HepG2 (cell line): ENCODE data around the gene RPS8. TPM values are rescaled to one million over a fixed set of nuclear protein-coding genes. Genes with fewer than 3 reads are reported as not detected.

Experiments
- ADNP ChIP-seq: sonication (generic); formaldehyde crosslinking; IDR thresholded peaks from 2 replicates; pipeline ENCODE4 v1.4.0; 2020; ENCODE audit warnings: missing genetic modification reagents
- GPN1 ChIP-seq: sonication (generic); formaldehyde crosslinking; IDR thresholded peaks from 2 replicates; pipeline ENCODE4 v1.5.1; 2020; ENCODE audit warnings: missing genetic modification reagents, borderline replicate concordance
- HIVEP1 ChIP-seq: sonication (generic); formaldehyde crosslinking; IDR thresholded peaks from 2 replicates; pipeline ENCODE4 v1.4.0; 2020; ENCODE audit warnings: mild to moderate bottlenecking, missing genetic modification reagents
- KLF6 ChIP-seq: IDR thresholded peaks from 2 replicates; pipeline ENCODE4 v1.8.0; 2016; ENCODE audit warnings: missing biosample characterization, missing genetic modification reagents
- MAF1 ChIP-seq: sonication (generic); formaldehyde crosslinking; IDR thresholded peaks from 2 replicates; pipeline ENCODE4 v1.5.0; 2020; ENCODE audit warnings: missing genetic modification reagents, borderline replicate concordance
- MIER2 ChIP-seq: IDR thresholded peaks from 2 replicates; pipeline ENCODE4 v1.6.1; 2016; ENCODE audit warnings: missing biosample characterization, missing genetic modification reagents
- POLR2AphosphoS5 ChIP-seq: IDR thresholded peaks from 2 replicates; pipeline ENCODE4 v1.6.1; 2012; ENCODE audit warnings: low read depth, low read length
- RBM22 ChIP-seq: fragments of 200-400 bp; formaldehyde crosslinking; optimal IDR thresholded peaks from 2 replicates; pipeline ENCODE3; 2017; ENCODE audit warnings: mild to moderate bottlenecking, low read length, moderate library complexity
- SAP130 ChIP-seq: IDR thresholded peaks from 2 replicates; pipeline ENCODE4 v1.6.1; 2016; ENCODE audit warnings: low read depth
- SP2 ChIP-seq: sonication (generic); formaldehyde crosslinking; IDR thresholded peaks from 2 replicates; pipeline ENCODE4 v1.5.1; 2020; ENCODE audit warnings: mild to moderate bottlenecking, missing genetic modification reagents
- ZNF296 ChIP-seq: sonication (generic); formaldehyde crosslinking; conservative IDR thresholded peaks from 2 replicates; pipeline ENCODE4 v1.5.0; 2020; ENCODE audit warnings: mild to moderate bottlenecking, missing genetic modification reagents
- ZNF572 ChIP-seq: sonication (generic); formaldehyde crosslinking; IDR thresholded peaks from 2 replicates; pipeline ENCODE4 v1.5.1; 2020; ENCODE audit warnings: mild to moderate bottlenecking, missing genetic modification reagents
- polyA plus RNA-seq, 8 experiments: library from polyadenylated mRNA; depleted of rRNA in 3 of 8; stranded (reverse) in 7 of 8; unstranded in 1 of 8; fragments of >200 nt; fragmentation: Illumina TruSeq in 4 of 8; extraction: Trizol in 4 of 8; gene quantifications; 2 replicates each; pipeline versions ENCODE4 v1.2.1 to v1.2.3, GENCODE V29; 2011 to 2016; ENCODE audit warnings: low read depth in 4 of 8, missing spikeins in 1 of 8, mixed read lengths in 1 of 8; ENCODE audit not compliant: insufficient read depth in 1 of 8
- total RNA-seq, 5 experiments: library from RNA; depleted of rRNA; stranded (reverse); fragments of >200 nt; fragmentation: Illumina TruSeq; extraction: Trizol; gene quantifications; 2 replicates each; pipeline ENCODE4 v1.2.3, GENCODE V29; 2016; ENCODE audit warnings: low read depth in 1 of 5
- TF ChIP-seq, protein P1 (sequence below), 2 experiments: sonication (generic) in 1 of 2; formaldehyde crosslinking in 1 of 2; IDR thresholded peaks; 2 replicates each; pipeline versions ENCODE4 v1.6.1 to v1.9.0; 2014 to 2022; ENCODE audit warnings: antibody characterized with exemption in 1 of 2, borderline replicate concordance in 1 of 2, inconsistent platforms in 1 of 2, low read depth in 1 of 2, missing genetic modification reagents in 1 of 2
- TF ChIP-seq, protein P2 (sequence below): IDR thresholded peaks from 2 replicates; pipeline ENCODE4 v1.6.1; 2016; ENCODE audit warnings: missing genetic modification reagents, missing compliant biosample characterization
- TF ChIP-seq, protein P3 (sequence below): sonication (generic); formaldehyde crosslinking; IDR thresholded peaks from 2 replicates; pipeline ENCODE4 v1.5.1; 2020; ENCODE audit warnings: mild to moderate bottlenecking, moderate library complexity, missing genetic modification reagents

RPS8 gene
- total and polyA plus RNA-seq, 2 of the 13 experiments (the other 11 are each of a cell fraction or from before 2014, with no cell fraction given), result 2,628 to 2,822 TPM

DNA sequence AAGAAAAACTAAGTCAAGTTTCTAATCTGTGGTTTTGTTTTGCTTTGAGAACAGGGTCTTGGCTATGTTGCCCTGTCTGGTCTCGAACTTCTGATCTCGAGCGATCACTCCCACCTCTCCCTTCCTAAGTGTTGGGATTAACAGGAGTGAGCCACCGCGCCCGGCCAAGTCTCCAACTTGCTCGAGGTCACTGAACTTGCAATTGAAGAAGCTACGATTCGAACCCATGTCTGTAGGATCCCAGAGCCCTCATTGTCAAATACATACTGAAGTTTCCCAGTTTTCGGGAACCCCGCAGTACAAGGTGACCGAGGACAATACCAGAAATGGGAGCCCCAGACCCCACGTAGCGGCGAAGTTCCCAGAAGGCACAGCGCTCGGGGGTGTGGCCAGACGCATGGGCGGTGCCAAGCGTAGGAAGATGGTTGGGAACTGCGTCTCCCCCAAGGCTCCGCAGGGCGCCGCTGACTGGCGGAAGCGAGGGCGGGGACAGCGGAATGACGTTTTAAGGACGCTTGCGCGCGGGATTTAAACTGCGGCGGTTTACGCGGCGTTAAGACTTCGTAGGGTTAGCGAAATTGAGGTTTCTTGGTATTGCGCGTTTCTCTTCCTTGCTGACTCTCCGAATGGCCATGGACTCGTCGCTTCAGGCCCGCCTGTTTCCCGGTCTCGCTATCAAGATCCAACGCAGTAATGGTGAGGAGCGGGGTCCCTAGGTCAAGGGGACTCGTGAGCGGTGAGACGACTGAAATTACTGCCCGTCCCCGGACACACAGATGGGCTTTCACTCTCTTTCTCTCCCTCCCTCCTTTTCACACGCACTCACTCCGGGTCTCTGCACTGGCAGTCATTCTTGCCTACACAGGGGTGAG, 35.8 kb upstream of the RPS8 start, which contains the start of gene KIF2C (continued):
- TF ChIP-seq, protein P1, sequence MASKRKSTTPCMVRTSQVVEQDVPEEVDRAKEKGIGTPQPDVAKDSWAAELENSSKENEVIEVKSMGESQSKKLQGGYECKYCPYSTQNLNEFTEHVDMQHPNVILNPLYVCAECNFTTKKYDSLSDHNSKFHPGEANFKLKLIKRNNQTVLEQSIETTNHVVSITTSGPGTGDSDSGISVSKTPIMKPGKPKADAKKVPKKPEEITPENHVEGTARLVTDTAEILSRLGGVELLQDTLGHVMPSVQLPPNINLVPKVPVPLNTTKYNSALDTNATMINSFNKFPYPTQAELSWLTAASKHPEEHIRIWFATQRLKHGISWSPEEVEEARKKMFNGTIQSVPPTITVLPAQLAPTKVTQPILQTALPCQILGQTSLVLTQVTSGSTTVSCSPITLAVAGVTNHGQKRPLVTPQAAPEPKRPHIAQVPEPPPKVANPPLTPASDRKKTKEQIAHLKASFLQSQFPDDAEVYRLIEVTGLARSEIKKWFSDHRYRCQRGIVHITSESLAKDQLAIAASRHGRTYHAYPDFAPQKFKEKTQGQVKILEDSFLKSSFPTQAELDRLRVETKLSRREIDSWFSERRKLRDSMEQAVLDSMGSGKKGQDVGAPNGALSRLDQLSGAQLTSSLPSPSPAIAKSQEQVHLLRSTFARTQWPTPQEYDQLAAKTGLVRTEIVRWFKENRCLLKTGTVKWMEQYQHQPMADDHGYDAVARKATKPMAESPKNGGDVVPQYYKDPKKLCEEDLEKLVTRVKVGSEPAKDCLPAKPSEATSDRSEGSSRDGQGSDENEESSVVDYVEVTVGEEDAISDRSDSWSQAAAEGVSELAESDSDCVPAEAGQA (IDR thresholded peaks at IDR 0.05; ENCODE audit: low read depth), result 0 out of 2 replicates have a peak, but pooled peaks have one; percentile 59
- TF ChIP-seq, protein P1 (CRISPR knock-in tag; IDR thresholded peaks at IDR 0.05; ENCODE audit: borderline replicate concordance), result no peak
- peak; percentile 100 for TF ChIP-seq SAP130
- TF ChIP-seq SP2 (CRISPR knock-in tag), result peak; percentile 75
- TF ChIP-seq, protein P2, sequence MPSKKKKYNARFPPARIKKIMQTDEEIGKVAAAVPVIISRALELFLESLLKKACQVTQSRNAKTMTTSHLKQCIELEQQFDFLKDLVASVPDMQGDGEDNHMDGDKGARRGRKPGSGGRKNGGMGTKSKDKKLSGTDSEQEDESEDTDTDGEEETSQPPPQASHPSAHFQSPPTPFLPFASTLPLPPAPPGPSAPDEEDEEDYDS (CRISPR knock-in tag), result peak; percentile 92
- TF ChIP-seq POLR2AphosphoS5, result peak; percentile 98
- TF ChIP-seq KLF6 (CRISPR knock-in tag), result peak; percentile 66; the same call in 1 of the 2 replicates
- TF ChIP-seq ZNF296 (CRISPR knock-in tag), result no peak
- TF ChIP-seq MIER2 (CRISPR knock-in tag), result 0 out of 2 replicates have a peak, but pooled peaks have one; percentile 37
- no peak for TF ChIP-seq HIVEP1 (CRISPR knock-in tag)
- TF ChIP-seq RBM22, result no peak
- TF ChIP-seq ZNF572 (CRISPR knock-in tag), result peak; percentile 43; the same call in 1 of the 2 replicates
- no peak for TF ChIP-seq GPN1 (CRISPR knock-in tag)
- peak; percentile 48; the same call in 1 of the 2 replicates for TF ChIP-seq ADNP (CRISPR knock-in tag)
- TF ChIP-seq, protein P3, sequence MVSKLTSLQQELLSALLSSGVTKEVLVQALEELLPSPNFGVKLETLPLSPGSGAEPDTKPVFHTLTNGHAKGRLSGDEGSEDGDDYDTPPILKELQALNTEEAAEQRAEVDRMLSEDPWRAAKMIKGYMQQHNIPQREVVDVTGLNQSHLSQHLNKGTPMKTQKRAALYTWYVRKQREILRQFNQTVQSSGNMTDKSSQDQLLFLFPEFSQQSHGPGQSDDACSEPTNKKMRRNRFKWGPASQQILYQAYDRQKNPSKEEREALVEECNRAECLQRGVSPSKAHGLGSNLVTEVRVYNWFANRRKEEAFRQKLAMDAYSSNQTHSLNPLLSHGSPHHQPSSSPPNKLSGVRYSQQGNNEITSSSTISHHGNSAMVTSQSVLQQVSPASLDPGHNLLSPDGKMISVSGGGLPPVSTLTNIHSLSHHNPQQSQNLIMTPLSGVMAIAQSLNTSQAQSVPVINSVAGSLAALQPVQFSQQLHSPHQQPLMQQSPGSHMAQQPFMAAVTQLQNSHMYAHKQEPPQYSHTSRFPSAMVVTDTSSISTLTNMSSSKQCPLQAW, result peak; percentile 82
- peak; percentile 50; the same call in 1 of the 2 replicates for TF ChIP-seq MAF1 (CRISPR knock-in tag)
